AG08395 (cell line): ENCODE measurements around the gene ADAMTS16.

Experiments used
- DNase-seq: peaks from one replicate; pipeline ENCODE4 v3.0.0; 2012; ENCODE audit warnings: mixed read lengths, low spot score

Gene ADAMTS16

GRCh38 chr5:5315068-5315980, 175.2 kb downstream of the ADAMTS16 start:
- DNase-seq: no peak

GRCh38 chr5:5316334-5316733, 176.2 kb downstream of the ADAMTS16 start:
- no peak for DNase-seq

GRCh38 chr5:5317976-5318375, 177.8 kb downstream of the ADAMTS16 start:
- DNase-seq: no peak

GRCh38 chr5:5318426-5319190, 178.5 kb downstream of the ADAMTS16 start:
- DNase-seq: no peak

- DNase-seq: no peak
Observed at GRCh38 chr5:5320062-5320805, 180.1 kb downstream of the ADAMTS16 start.

- no peak for DNase-seq
Observed at GRCh38 chr5:5321137-5321536, 181.0 kb downstream of the ADAMTS16 start.

GRCh38 chr5:5323551-5323950, 183.4 kb downstream of the ADAMTS16 start:
- DNase-seq: no peak

- no peak for DNase-seq
Observed at GRCh38 chr5:5326115-5326758, 186.1 kb downstream of the ADAMTS16 start.

GRCh38 chr5:5327126-5327525, 187.0 kb downstream of the ADAMTS16 start:
- DNase-seq: no peak

- DNase-seq: no peak
Observed at GRCh38 chr5:5330728-5331452, 190.8 kb downstream of the ADAMTS16 start.

GRCh38 chr5:5331848-5332247, 191.7 kb downstream of the ADAMTS16 start:
- no peak for DNase-seq

GRCh38 chr5:5332287-5332686, 192.2 kb downstream of the ADAMTS16 start:
- no peak for DNase-seq

GRCh38 chr5:5335107-5335506, 195.0 kb downstream of the ADAMTS16 start:
- DNase-seq: no peak

- peak; percentile 34 for DNase-seq
Observed at GRCh38 chr5:5335700-5336264, 195.7 kb downstream of the ADAMTS16 start.

- DNase-seq: no peak
Observed at GRCh38 chr5:5339257-5339656, 199.1 kb downstream of the ADAMTS16 start.

GRCh38 chr5:5340206-5340729, 200.1 kb downstream of the ADAMTS16 start:
- DNase-seq: peak; percentile 95

- DNase-seq: no peak
Observed at GRCh38 chr5:5341531-5342292, 201.6 kb downstream of the ADAMTS16 start.

- peak; percentile 41 for DNase-seq
Observed at GRCh38 chr5:5342784-5343183, 202.7 kb downstream of the ADAMTS16 start.

GRCh38 chr5:5343568-5343967, 203.4 kb downstream of the ADAMTS16 start:
- DNase-seq: no peak

GRCh38 chr5:5344051-5344571, 204.0 kb downstream of the ADAMTS16 start:
- no peak for DNase-seq
